Measurements from ENCODE around the gene PPP6R3.

- TF ChIP-seq CTCF (IDR thresholded peaks at IDR 0.05; ENCODE audit: extremely low read depth in 1 of 2, insufficient read depth in 1 of 2, low read depth in 1 of 2, low read length in 2 of 2) (no peak), POLR2A (IDR thresholded peaks at IDR 0.05; ENCODE audit: low read depth, low read length) (no peak), POLR2AphosphoS5 (IDR thresholded peaks at IDR 0.05; ENCODE audit: insufficient read depth, low read depth, low read length) (no peak), MYC (IDR thresholded peaks at IDR 0.05; ENCODE audit: low read depth, low read length) (no peak), EZH2 (IDR thresholded peaks at IDR 0.05; ENCODE audit: borderline replicate concordance, low read depth, low read length, severe bottlenecking) (no peak), MAX (IDR thresholded peaks at IDR 0.05; ENCODE audit: insufficient read depth, insufficient read length) (no peak), FOS (IDR thresholded peaks at IDR 0.05; ENCODE audit: borderline replicate concordance, insufficient read depth, low read length) (no peak), GATA2 (IDR thresholded peaks at IDR 0.05; ENCODE audit: insufficient read depth, insufficient read length, low read depth, low read length) (no peak), JUN (IDR thresholded peaks at IDR 0.05; ENCODE audit: borderline replicate concordance, insufficient read depth, insufficient read length, low read depth) (no peak)
Measured at GRCh38 chr11:68596231-68596630, 135.7 kb downstream of the PPP6R3 start.

All from endothelial cell of umbilical vein (primary cell).